ENCODE measurements around the gene PPIL1. TPM values are rescaled to one million over a fixed set of nuclear protein-coding genes. Genes with fewer than 3 reads are reported as not detected.
"Not testable (repeated sequence)": the region's sequence is repeated elsewhere in the genome, so short reads cannot be mapped to it uniquely, and the experiment has no call there.

PPIL1 gene
- total RNA-seq, 1 donor from 2014 or later, result 53.1 TPM

DNA sequence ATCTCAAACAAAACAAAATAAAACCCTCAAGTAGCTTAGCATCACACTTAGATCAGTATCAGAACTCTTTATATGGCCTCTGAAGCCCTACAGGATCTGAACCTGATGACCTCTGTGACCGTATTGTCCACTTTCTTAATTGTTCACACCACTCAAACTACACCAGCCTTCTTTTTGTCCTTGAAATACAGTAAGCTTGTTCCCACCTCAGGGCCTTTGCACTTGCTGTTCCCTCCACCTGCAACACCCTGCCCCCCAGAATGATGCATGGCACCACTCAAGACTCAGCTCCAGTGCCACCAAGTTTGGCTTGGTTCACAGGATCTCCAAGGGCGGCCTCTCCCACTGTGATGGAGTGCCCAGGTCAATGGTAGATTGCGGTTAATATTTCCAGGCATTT is 61.1 kb downstream of the PPIL1 start:
- DNase-seq (ENCODE audit: low spot score, unreplicated experiment), result no peak
- peaks cover 15% of the 10 kb centered on the region for H3K27me3 Mint-ChIP-seq
- H3K4me3 Mint-ChIP-seq (ENCODE audit: low read depth), result no peak overlapping the region
- H3K36me3 Mint-ChIP-seq (ENCODE audit: insufficient read depth), result no peaks in the 10 kb centered on the region
- peaks cover 1% of the 10 kb centered on the region for H3K4me1 Mint-ChIP-seq (ENCODE audit: low read depth)
- no peak for TF ChIP-seq CTCF (IDR thresholded peaks at IDR 0.05; ENCODE audit: unreplicated experiment)
- H3K9me3 Mint-ChIP-seq (ENCODE audit: low read depth), result no peaks in the 10 kb centered on the region
- no peak overlapping the region for H3K27ac Mint-ChIP-seq

DNA sequence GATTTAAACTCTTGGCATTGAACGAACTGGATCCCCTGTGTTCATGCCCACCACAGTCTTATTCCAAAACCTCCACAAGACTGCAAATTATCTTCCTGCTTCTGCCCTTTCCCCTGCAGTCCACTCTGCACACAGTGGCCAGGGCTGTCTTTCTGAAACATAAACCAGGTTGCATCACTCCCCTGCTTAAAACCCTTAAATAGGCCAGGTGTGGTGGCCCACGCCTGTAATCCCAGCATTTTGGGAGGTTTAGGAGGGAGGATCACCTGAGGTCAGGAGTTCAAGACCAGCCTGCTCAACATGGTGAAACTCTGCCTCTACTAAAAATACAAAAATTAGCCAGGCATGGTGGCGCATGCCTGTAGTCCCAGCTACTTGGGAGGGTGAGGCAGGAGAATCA is 61.6 kb downstream of the PPIL1 start:
- H3K27me3 Mint-ChIP-seq, result peaks cover 17% of the 10 kb centered on the region
- H3K36me3 Mint-ChIP-seq (ENCODE audit: insufficient read depth); H3K27ac Mint-ChIP-seq; DNase-seq (ENCODE audit: low spot score, unreplicated experiment); H3K4me1 Mint-ChIP-seq (ENCODE audit: low read depth); H3K4me3 Mint-ChIP-seq (ENCODE audit: low read depth); H3K9me3 Mint-ChIP-seq (ENCODE audit: low read depth): not testable (repeated sequence)

DNA sequence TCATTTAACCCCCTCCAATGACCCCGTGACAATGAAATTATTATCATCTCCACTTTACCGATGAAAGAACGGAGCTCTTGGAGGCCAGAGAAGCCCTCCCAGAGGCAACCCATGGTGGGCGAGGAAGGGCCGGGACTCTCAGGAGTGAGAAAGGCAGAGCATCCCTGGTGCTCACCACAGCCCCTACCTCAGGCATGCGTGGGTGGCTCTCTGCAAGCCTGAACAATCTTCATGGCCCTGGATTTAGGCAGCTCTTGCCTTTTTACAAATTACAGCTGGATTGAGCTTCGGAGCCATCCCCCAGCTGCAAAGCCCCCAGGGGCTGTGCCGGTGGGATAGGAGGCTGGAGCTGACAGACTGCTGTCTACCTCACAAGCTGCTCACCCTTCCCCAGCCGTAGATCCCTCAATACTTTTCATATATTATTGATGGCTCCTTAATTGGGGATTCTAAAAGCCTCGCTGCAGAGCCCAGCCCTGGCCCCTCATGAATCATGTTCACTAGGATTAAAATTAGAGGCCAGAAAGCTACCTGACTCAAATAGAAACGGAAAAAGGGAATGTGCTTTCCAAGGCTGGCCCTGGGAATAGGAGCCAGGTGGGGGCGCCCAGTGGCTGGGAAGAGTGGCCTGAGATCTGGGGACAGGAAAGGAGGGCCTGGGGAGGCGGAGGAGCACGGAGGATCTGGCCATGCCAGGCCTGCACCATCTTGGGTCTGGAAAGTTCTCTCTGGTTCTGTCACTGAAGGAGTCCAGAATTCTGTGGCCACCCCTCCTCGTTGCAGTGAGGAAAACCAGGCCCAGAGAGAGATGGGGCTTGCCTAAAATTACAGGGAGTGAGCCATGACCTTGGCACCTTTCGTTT is 64.4 kb downstream of the PPIL1 start:
- no peak overlapping the region for H3K4me3 Mint-ChIP-seq (ENCODE audit: low read depth)
- no peak overlapping the region for H3K27ac Mint-ChIP-seq
- no peak for DNase-seq (ENCODE audit: low spot score, unreplicated experiment)
- no peaks in the 10 kb centered on the region for H3K36me3 Mint-ChIP-seq (ENCODE audit: insufficient read depth)
- H3K4me1 Mint-ChIP-seq (ENCODE audit: low read depth), result peaks cover 1% of the 10 kb centered on the region
- TF ChIP-seq CTCF (IDR thresholded peaks at IDR 0.05; ENCODE audit: unreplicated experiment), result peak; percentile 7
- no peaks in the 10 kb centered on the region for H3K9me3 Mint-ChIP-seq (ENCODE audit: low read depth)
- H3K27me3 Mint-ChIP-seq, result peaks cover 34% of the 10 kb centered on the region

GRCh38 chr6:36809156-36809555 is 65.4 kb downstream of the PPIL1 start:
- Mint-ChIP-seq H3K36me3 (ENCODE audit: insufficient read depth) (no peaks in the 10 kb centered on the region), H3K27me3 (peaks cover 39% of the 10 kb centered on the region), H3K9me3 (ENCODE audit: low read depth) (no peaks in the 10 kb centered on the region), H3K27ac (no peak overlapping the region), H3K4me1 (ENCODE audit: low read depth) (peaks cover 4% of the 10 kb centered on the region), H3K4me3 (ENCODE audit: low read depth) (no peak overlapping the region)
- TF ChIP-seq CTCF (IDR thresholded peaks at IDR 0.05; ENCODE audit: unreplicated experiment), result no peak
- no peak for DNase-seq (ENCODE audit: low spot score, unreplicated experiment)

- Mint-ChIP-seq H3K4me3 (ENCODE audit: low read depth) (no peak overlapping the region), H3K4me1 (ENCODE audit: low read depth) (peaks cover 4% of the 10 kb centered on the region), H3K9me3 (ENCODE audit: low read depth) (no peaks in the 10 kb centered on the region), H3K27me3 (peaks cover 39% of the 10 kb centered on the region), H3K27ac (no peak overlapping the region), H3K36me3 (ENCODE audit: insufficient read depth) (no peaks in the 10 kb centered on the region)
- DNase-seq (ENCODE audit: low spot score, unreplicated experiment), result no peak
- TF ChIP-seq CTCF (IDR thresholded peaks at IDR 0.05; ENCODE audit: unreplicated experiment), result no peak
Observed at GRCh38 chr6:36808634-36809033, 66.0 kb downstream of the PPIL1 start.

DNA sequence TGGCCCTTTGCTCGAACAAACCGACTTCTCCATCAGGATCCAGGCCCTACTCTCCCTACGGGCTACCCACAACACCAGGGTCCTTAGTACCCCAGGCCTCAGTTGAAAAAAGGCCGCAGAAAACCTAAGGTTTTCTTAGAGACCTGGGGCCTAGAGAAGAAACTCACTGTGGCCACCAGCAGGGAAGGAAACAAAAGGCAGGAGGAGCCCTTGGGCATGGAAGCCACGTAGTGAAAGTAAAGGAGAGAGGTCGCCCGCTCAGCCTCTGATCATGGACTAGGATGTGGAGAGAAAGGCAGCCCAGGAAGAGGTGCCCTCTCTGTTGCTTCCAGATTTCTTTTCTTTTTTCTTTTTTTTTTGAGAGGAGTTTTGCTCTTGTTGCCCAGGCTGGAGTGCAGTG is 66.9 kb downstream of the PPIL1 start:
- Mint-ChIP-seq H3K4me3 (ENCODE audit: low read depth) (no peak overlapping the region), H3K36me3 (ENCODE audit: insufficient read depth) (no peaks in the 10 kb centered on the region), H3K9me3 (ENCODE audit: low read depth) (no peaks in the 10 kb centered on the region), H3K4me1 (ENCODE audit: low read depth) (peaks cover 4% of the 10 kb centered on the region), H3K27me3 (peaks cover 39% of the 10 kb centered on the region), H3K27ac (no peak overlapping the region)
- DNase-seq (ENCODE audit: low spot score, unreplicated experiment), result no peak
- TF ChIP-seq CTCF (IDR thresholded peaks at IDR 0.05; ENCODE audit: unreplicated experiment), result no peak
